Activated naive CD4-positive, alpha-beta T cell treated with anti-CD3 and anti-CD28 coated beads, Interleukin-2, amount 50 U/mL, for 16 hours (primary cell): ENCODE results near the gene HJV.

Experiments used
- DNase-seq: peaks from one replicate; pipeline ENCODE4 v3.0.0-alpha.2; 2020

The HJV gene

GRCh38 chr1:145992958-145993617 is 28.4 kb downstream of the HJV start:
- DNase-seq = no peak

GRCh38 chr1:145992502-145992936 is 29.0 kb downstream of the HJV start:
- no peak for DNase-seq

DNA sequence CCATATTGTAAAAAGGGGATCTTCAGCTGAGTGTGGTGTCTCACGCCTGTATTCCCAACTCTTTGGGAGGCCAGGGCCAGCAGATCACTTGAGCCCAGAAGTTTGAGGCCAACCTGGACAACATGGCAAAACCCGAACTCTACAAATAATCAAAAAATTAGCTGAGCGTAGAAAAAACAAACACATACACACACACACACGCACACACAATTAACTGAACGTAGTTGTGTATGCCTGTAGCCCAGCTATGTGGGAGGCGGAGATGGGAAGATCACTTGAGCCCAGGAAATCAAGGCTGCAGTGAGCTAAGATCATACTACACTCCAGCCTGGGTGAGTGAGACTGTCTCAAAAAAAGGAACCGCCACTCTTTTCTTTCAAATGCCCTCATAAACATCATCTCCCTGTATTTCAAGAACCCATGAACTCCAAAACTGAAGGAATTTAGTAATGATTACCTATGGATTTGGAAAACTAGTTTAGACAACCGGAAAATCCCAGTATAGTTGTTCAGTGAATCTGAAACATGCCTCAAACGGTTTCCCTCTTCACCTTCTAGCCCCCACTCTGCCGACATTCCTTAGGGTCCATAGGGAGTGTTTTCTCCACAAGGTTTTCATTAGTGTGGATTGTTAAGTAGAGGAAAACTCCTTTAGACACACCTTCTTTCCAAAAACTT is 29.7 kb downstream of the HJV start:
- no peak for DNase-seq

DNA sequence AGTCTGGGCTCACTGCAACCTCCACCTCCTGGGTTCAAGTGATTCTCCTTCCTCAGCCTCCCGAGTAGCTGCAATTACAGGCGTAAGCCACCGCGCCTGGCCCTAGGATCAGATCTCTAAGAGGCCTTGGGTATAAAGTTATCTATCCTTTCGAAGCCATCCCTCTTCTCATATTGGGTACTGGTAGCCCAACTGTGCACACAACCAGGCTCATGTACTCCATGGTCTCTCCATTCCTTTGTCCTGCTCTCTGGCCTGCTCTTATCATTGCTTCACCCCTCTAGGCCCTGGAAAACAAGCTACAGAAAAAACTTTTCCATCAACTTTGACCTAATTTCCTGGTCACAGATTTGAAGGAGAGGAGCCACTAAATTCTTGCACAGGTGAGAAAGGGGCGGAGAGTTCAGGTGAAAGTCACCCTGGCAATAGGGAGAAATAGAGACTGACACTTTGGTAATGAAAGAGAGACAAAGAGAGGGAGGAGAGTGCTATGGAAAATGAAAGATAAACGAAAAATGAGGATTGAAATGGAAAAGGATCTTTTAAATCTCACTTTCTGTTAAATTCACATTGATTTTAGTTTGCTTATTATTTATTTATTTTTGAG is 31.2 kb downstream of the HJV start:
- no peak for DNase-seq

DNA sequence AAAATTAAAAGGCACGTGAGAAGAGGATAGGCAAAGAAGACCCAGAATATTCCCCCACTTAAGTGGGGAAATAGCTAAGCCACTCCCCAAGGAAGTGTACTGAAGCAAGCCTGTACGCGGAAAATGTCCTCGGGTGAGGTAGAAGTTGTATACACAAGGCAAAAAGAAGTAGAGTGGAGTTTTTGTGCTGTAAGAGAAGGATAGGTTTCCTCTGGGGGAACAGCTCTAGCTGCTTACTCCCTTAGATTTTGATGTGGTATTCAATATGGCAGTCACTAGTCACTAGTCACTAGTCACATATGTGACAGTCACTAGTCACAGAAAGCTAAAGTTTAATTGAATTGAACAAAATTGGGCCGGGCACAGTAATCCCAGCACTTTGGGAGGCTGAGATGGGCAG is 32.8 kb downstream of the HJV start:
- DNase-seq = no peak

DNA sequence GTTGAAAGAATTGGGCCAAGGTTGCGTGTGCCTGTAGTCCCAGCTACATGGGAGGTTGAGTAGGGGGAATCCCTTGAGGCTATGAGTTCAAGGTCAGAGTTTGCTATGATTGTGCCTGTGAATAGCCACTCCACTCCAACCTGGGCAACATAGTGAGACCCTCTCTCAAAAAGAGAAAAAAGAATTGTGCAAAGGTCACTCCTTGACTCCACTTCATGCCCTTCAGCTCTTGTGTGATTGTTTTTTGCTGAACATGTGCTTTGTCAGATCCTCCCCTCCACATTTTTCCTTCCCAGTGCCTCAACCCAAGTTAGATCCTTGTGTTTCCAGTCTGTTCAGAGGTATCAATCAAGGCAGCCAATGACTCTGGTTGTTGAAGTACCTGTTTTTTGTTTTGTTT is 33.6 kb downstream of the HJV start:
- DNase-seq = no peak

GRCh38 chr1:145986551-145986950 is 35.0 kb downstream of the HJV start:
- no peak for DNase-seq

DNA sequence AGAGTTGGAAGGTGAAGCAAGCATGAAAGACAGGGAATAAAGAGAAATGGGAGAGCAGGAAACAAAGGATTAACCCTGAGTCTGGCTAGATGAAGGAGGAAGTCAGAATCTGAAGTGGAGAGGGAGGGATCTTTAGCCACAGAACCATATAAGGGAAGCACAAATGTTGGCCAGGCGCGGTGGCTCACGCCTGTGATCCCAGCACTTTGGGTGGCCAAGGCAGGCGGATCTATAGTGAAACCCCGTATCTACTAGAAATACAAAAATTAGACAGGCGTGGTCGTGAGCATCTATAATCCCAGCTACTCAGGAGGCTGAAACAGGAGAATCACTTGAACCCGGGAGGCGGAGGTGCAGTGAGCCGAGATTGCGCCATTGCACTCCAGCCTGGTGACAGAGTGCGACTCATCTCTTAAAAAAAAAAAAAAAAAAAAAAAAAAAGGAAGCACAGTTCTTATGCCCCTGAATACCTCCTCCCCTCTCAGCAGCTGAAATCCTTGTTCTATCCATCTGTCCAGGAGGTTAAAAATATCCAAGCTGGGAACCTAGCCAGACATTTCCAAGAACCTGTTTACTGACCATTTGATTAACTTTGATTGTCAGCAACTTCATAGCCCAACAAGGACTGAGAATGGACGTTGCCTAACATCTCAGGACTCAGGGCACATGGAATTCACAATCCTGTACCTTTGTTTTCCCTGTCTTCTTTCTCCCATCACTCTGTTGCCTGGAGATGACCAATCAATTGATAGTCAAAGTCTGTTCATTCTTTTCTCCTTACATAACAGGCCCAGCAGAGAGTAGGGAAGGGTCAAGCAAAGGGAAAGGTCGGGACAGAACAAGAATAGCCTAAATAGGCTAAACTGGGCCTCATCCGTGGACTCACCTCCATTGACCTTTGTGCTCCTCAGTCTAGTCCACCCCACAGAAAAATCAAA is 35.8 kb downstream of the HJV start:
- no peak for DNase-seq

DNA sequence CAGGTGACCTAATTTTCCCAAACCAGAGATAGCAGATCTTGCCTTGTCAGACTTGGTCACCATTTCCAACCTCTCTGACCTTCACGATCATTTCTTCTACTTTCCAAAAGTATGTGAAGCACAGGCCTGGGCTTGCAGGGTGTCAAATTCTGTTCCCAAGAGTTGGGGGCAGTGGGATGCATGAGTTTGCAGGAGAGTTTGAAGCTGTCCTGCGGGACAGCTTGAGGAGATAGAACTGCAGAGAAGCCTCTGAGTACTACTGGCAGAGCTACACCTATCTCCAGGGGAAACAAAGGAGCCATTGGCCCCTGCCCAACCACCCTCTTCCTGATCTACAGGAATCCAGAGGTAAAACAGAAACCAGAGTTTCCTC is 36.4 kb downstream of the HJV start:
- no peak for DNase-seq

DNA sequence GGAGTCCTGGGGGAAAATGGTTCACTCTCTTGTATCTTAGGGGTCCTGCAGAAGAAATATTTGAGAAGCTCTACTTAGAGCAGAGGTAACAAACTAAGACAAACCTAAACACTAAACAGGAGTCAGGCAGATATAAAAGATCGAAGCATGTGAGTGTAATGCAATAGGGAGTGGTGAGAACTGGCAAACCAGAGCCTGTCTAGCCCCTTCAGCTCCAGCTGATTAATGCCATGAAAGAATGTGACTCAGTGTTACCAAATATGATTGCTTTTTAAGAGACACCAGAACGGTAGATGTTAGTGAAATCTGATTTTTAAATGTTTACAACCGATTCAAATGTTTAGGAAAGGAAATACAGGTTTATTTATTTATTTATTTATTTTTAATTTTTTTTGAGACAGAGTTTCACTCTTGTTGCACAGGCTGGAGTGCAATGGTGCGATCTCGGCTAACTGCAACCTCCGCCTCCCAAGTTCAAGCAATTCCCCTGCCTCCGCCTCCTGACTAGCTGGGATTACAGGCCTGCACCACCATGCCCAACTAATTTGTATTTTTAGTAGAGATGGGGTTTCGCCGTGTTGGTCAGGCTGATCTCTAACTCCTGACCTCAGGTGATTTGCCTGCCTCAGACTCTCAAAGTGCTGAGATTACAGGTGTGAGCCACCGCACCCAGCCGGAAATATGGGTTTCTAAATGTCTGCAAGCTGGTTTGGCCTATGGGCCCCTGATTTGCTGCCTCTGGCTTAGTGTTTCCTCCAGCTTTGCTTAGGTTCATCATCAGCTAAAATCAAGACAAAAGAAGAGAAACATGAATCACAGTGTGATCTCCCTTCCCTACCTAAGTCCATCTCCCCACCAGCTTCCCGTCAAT is 37.3 kb downstream of the HJV start:
- no peak for DNase-seq

- no peak for DNase-seq
These were observed 38.3 kb downstream of the HJV start for GRCh38 chr1:145983206-145983675.

DNA sequence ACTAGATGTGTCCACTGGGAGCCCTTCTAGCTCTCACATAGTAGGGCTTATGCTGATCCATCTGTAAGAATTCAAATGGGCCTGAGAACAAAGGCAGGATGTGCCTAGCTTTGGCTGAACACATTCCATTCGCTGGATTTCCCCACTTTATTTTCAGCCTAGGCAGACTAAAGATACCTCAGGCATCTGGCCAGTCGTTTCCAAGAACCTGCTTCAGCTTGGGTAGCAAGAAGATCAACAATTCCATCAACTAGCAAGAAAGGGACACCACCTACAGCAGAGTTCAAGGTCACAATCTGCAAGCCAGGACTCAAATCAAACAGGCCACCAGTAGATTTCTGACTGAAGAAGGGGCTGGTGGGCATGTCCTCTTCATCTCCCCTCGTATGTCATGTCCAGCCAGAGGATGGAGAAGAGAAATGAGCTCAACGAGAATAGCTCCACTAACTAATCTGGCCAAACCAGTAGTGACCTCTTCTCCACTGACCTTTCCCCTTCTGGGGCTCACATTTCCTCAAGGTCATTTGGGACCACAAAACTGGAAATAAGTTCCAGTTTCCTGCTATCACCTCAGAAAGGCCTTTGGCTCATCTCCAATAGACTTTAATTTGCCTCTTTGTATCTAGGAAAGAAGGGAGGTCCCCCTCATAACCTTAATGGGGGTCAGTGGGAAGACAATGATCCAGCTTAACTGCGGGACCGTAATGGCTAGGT is 39.4 kb downstream of the HJV start:
- DNase-seq = no peak

- DNase-seq = no peak
These were observed 41.0 kb downstream of the HJV start for GRCh38 chr1:145980457-145980994.

GRCh38 chr1:145979746-145980456 is 41.6 kb downstream of the HJV start:
- DNase-seq = no peak

GRCh38 chr1:145978854-145979745 is 42.4 kb downstream of the HJV start:
- peak; percentile 74 for DNase-seq

- DNase-seq = no peak
These were observed 43.1 kb downstream of the HJV start for GRCh38 chr1:145978471-145978853.

GRCh38 chr1:145977486-145978470 is 43.8 kb downstream of the HJV start:
- DNase-seq = peak; percentile 67

DNA sequence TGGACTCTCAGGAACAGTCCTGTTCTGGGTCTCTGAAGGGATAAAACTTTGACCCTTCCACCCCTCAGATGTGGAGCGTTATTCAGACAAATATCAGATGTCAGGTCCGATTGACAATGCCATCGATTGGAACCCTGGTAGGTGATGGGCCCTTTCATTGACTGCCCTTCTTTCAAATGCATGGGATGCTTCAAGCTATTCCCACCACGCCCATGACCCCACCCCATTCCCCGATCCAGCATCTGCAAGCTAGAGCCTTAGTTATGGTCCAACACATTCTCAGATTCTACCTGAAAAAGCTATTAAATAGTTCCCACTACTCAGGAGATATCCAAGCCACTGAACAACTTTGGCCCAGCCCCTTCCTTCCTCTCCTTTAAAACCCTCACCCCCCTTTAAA is 44.5 kb downstream of the HJV start:
- DNase-seq = no peak
